SK-N-MC (cell line): Measurements from ENCODE around the gene FCHSD2.

Source experiments
- EZH2 ChIP-seq: fragments of 200-600 bp; sonication (generic); IDR thresholded peaks from one replicate; pipeline ENCODE4 v1.6.1; 2017; ENCODE audit warnings: antibody characterized with exemption
- FOXP2 ChIP-seq: optimal IDR thresholded peaks from 2 replicates; pipeline ENCODE3; 2011; ENCODE audit warnings: mild to moderate bottlenecking, moderate library complexity; ENCODE audit not compliant: insufficient read depth; ENCODE audit errors: extremely low read length, control extremely low read depth
- POLR2AphosphoS5 ChIP-seq: IDR thresholded peaks from 2 replicates; pipeline ENCODE4 v1.6.1; 2012; ENCODE audit warnings: mild to moderate bottlenecking, low read depth, low read length, borderline replicate concordance

DNA sequence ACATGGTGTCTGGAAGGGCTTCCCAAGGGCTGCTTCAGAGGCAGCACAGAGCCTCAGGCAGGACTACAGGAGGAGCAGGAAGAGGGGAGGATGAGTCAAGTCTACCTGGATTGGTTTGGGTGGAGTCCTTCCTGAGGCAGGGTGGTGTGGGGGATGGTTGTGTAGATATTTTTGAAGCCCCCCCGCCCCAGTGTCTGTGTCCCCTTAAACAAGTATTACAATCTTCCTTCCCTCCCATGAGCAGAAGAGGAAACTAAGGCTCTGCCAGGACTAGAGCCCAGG is 34.7 kb upstream of the FCHSD2 start:
- TF ChIP-seq POLR2AphosphoS5 (no peak), EZH2 (no peak), FOXP2 (no peak)
